ENCODE data around the gene SPON1.
A peak's percentile ranks its signal among the peaks of the same experiment; 100 is the strongest.

DNA sequence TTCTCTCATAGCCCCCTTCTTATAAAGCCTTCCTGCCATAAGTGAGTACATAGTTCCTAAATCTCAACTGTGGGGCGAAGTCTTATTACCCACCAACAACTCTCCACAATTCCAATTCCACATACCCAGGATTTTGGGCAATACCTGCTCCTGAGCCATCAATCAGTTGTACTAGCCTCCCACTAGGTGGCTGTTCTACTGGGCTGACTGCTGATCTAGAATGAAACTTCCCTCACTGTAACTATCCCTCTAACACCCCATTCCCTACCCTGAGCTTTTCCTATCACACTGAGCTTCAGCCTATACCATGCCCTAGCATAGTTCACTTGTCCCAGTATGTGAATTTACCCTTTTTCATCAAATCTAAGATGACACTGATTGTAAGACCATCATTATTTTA, 344.0 kb downstream of the SPON1 start:
- TF ChIP-seq, protein P1, sequence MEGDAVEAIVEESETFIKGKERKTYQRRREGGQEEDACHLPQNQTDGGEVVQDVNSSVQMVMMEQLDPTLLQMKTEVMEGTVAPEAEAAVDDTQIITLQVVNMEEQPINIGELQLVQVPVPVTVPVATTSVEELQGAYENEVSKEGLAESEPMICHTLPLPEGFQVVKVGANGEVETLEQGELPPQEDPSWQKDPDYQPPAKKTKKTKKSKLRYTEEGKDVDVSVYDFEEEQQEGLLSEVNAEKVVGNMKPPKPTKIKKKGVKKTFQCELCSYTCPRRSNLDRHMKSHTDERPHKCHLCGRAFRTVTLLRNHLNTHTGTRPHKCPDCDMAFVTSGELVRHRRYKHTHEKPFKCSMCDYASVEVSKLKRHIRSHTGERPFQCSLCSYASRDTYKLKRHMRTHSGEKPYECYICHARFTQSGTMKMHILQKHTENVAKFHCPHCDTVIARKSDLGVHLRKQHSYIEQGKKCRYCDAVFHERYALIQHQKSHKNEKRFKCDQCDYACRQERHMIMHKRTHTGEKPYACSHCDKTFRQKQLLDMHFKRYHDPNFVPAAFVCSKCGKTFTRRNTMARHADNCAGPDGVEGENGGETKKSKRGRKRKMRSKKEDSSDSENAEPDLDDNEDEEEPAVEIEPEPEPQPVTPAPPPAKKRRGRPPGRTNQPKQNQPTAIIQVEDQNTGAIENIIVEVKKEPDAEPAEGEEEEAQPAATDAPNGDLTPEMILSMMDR (conservative IDR thresholded peaks at IDR 0.05; ENCODE audit: low read length): peak; percentile 27
- TF ChIP-seq EZH2phosphoT487 (IDR thresholded peaks at IDR 0.05; ENCODE audit: borderline replicate concordance): no peak

Data from Loucy (cell line).